Ovary (tissue), 9 donors: ENCODE results near the gene TEX29. TPM values are rescaled to one million over a fixed set of nuclear protein-coding genes. Genes with fewer than 3 reads are reported as not detected.

Source experiments
- DNase-seq, 5 donors: peaks; one replicate each; pipeline ENCODE4 v3.0.0-alpha.2; 2019 to 2020
- H3K27ac ChIP-seq, 2 donors: fragments of 200-600 bp; one replicate each; pipeline versions ENCODE4 v1.5.1 to v1.8.0; 2019 to 2022
- H3K27me3 ChIP-seq: fragments of 200-600 bp; one replicate; pipeline ENCODE4 v1.8.0; 2022
- H3K36me3 ChIP-seq: fragments of 200-600 bp; sonication (generic); one replicate; pipeline ENCODE4 v1.5.1; 2019
- H3K4me1 ChIP-seq: one replicate; pipeline ENCODE4 v1.8.1; 2013; ENCODE audit warnings: mild to moderate bottlenecking, moderate library complexity; ENCODE audit not compliant: insufficient read depth
- H3K4me3 ChIP-seq: fragments of 200-600 bp; sonication (generic); one replicate; pipeline ENCODE4 v1.5.1; 2017
- H3K9me3 ChIP-seq, 2 donors: fragments of 200-600 bp in 1 of 2; sonication (generic) in 1 of 2; one replicate each; pipeline versions ENCODE4 v1.5.1 to v1.8.1; 2013 to 2019; ENCODE audit warnings: mild to moderate bottlenecking in 1 of 2, moderate library complexity in 1 of 2
- EP300 ChIP-seq: sonication (generic); formaldehyde crosslinking; IDR thresholded peaks from one replicate; pipeline ENCODE4 v1.6.1; 2017; ENCODE audit warnings: antibody characterized with exemption
- POLR2A ChIP-seq: fragments of 450-650 bp; IDR thresholded peaks from one replicate; pipeline ENCODE4 v1.6.1; 2017; ENCODE audit warnings: antibody characterized with exemption, mild to moderate bottlenecking, moderate library complexity
- WGBS, 3 donors: extraction: QIAGEN DNeasy Blood & Tissue Kit in 1 of 3; methylation state at CpG; one replicate each; pipeline versions ENCODE4 v1.1.5 to v1.1.7; 2013 to 2017; 5-methylcytosine and 5-hydroxymethylcytosine counted together
- intact Hi-C, 4 donors: fragments of 100-400 bp; cut with DNase I; formaldehyde crosslinking; loops; one replicate each; pipeline versions ENCODE4 v1.11.0 to v1.15.1; 2022 to 2023
- polyA plus RNA-seq, 2 donors: library from polyadenylated mRNA; stranded (reverse); fragments of 200-250 nt in 1 of 2; fragments of 350-450 nt in 1 of 2; fragmentation: Illumina TruSeq in 1 of 2; extraction: RNeasy Lipid Tissue Mini Kit (QIAGEN cat#74804) in 1 of 2; gene quantifications; one replicate each; pipeline ENCODE4 v1.2.3, GENCODE V29; 2013 to 2014
- total RNA-seq, 7 donors: library from RNA; depleted of rRNA in 2 of 7; stranded (reverse); fragments of >200 nt in 2 of 7; fragmentation: NEBNext Ultra II Directional in 3 of 7; extraction: Animal tissue kit (Norgen Biotek cat#: 25700) in 3 of 7; gene quantifications; one replicate each; pipeline versions ENCODE4 v1.1.0 to v1.2.4, GENCODE V29; 2016 to 2023
- TF ChIP-seq, protein P1 (sequence below), 3 donors: fragments of 450-650 bp in 2 of 3; fragments of 200-600 bp in 1 of 3; IDR thresholded peaks; one replicate each; pipeline versions ENCODE4 v1.5.1 to v1.8.0; 2016 to 2022; ENCODE audit warnings: antibody characterized with exemption in 3 of 3, mild to moderate bottlenecking in 1 of 3
- donor health status: DM: no; HTN: no; CAD: no; lungs with moderate emphysema.
- donor health status: DM: no; HTN: no; CAD: no.
- donor health status: Bipolar disorder and iron deficiency.
- donor health status: DM: yes; HTN: yes; CAD: no.
- donor health status: DM: no; HTN: no; CAD: no.
- donor health status: DM: yes; HTN: yes; CAD: no.

Gene TEX29
- total and polyA plus RNA-seq, 9 donors = 0.25 to 0.35 TPM; not detected in 7

DNA sequence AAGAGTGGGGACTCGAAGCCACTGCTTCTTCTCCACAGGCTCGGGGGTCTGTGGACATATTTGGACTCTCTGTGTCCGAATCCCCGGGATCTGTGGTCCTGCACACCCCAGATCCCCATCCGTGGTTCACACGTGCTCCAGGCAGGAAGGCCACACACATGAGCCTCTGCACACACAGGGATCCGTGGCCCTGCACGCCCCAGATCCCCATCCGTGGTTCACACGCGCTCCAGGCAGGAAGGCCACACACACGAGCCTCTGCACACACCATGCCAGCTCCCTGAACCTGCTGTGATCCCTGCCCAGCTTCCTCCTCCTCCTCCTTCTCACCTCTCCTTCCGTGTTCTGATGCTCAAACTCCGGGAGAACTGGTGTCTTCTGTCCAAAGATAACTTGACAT lies 3.1 kb downstream of the TEX29 start:
- Histone ChIP-seq H3K4me3 (no peak overlapping the region), H3K27ac (no peak overlapping the region), H3K36me3 (no peaks in the 10 kb centered on the region), H3K9me3 (no peaks in the 10 kb centered on the region), H3K27me3 (no peaks in the 10 kb centered on the region), H3K4me1 (no peaks in the 10 kb centered on the region)
- intact Hi-C loops = no loop called here
- TF ChIP-seq EP300 = no peak
- no peak for TF ChIP-seq POLR2A
- TF ChIP-seq, protein P1, sequence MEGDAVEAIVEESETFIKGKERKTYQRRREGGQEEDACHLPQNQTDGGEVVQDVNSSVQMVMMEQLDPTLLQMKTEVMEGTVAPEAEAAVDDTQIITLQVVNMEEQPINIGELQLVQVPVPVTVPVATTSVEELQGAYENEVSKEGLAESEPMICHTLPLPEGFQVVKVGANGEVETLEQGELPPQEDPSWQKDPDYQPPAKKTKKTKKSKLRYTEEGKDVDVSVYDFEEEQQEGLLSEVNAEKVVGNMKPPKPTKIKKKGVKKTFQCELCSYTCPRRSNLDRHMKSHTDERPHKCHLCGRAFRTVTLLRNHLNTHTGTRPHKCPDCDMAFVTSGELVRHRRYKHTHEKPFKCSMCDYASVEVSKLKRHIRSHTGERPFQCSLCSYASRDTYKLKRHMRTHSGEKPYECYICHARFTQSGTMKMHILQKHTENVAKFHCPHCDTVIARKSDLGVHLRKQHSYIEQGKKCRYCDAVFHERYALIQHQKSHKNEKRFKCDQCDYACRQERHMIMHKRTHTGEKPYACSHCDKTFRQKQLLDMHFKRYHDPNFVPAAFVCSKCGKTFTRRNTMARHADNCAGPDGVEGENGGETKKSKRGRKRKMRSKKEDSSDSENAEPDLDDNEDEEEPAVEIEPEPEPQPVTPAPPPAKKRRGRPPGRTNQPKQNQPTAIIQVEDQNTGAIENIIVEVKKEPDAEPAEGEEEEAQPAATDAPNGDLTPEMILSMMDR (IDR thresholded peaks at IDR 0.05) = no peak
- DNase-seq = peak in 1 of 5 donors; percentile 4
- 73 to 80% (median 74%) methylated on average over 14 of the region's 14 CpGs for WGBS, 3 donors

- 62 to 72% (median 71%) methylated on average over 17 of the region's 17 CpGs for WGBS, 3 donors
- no peaks in the 10 kb centered on the region for H3K36me3 ChIP-seq
- H3K4me3 ChIP-seq = no peak overlapping the region
- TF ChIP-seq POLR2A (no peak), EP300 (no peak)
- TF ChIP-seq, protein P1 (IDR thresholded peaks at IDR 0.05) = no peak
- no peaks in the 10 kb centered on the region for H3K9me3 ChIP-seq
- no peaks in the 10 kb centered on the region for H3K27me3 ChIP-seq
- peak in 1 of 5 donors; percentile 10 for DNase-seq
- intact Hi-C loops = no loop called here
- H3K27ac ChIP-seq = no peak overlapping the region
- H3K4me1 ChIP-seq = no peaks in the 10 kb centered on the region
Observed at GRCh38 chr13:111323950-111324651, 3.7 kb downstream of the TEX29 start.

GRCh38 chr13:111324736-111325135 lies 4.3 kb downstream of the TEX29 start:
- Histone ChIP-seq H3K4me1 (no peaks in the 10 kb centered on the region), H3K27me3 (no peaks in the 10 kb centered on the region), H3K36me3 (no peaks in the 10 kb centered on the region), H3K4me3 (no peak overlapping the region), H3K27ac (no peak overlapping the region), H3K9me3 (no peaks in the 10 kb centered on the region)
- TF ChIP-seq, protein P1 (IDR thresholded peaks at IDR 0.05) = no peak
- TF ChIP-seq POLR2A (no peak), EP300 (no peak)
- 66 to 82% (median 73%) methylated on average over 14 of the region's 14 CpGs for WGBS, 3 donors
- DNase-seq = peak in 1 of 5 donors; percentile 3
- intact Hi-C loops = no loop called here

DNA sequence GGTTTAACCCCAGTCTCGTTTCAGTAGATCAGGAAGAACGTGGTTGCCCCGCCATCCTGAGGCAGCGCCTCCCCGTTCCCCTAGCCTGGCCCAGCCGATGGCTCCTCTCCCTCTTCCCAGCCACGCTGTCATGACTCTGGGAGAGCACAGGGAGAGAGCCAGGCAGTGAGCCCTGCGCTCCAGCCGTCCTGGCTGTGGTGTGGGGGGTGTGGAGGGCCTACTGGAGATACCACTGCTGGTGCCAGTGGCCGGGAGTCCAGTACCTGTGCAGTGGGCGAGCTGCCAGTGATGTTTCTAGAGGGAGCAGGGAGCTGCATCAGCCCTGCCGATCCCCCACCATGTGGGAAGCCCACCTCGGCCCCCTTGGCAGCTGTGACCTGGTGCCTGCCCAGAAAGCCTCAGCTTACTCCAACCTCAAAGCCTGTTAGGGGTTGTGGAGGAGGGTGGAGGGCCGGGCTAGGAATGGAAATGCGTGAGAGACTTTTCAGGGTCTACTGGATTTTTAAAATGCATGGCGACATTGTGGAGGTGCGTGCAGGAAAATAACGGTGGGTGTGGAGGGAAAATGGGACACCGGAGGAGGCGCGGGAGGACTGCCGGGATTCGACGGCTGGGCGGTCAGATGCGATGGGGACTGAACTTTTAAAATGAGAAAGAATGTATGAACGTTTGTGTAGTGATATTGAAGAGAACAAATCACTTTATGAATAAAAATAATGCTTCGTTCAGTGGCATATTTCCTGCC lies 4.9 kb downstream of the TEX29 start:
- H3K9me3 ChIP-seq = no peaks in the 10 kb centered on the region
- no peaks in the 10 kb centered on the region for H3K4me1 ChIP-seq
- intact Hi-C loops = no loop called here
- no peaks in the 10 kb centered on the region for H3K27me3 ChIP-seq
- H3K4me3 ChIP-seq = no peak overlapping the region
- H3K36me3 ChIP-seq = no peaks in the 10 kb centered on the region
- H3K27ac ChIP-seq = no peak overlapping the region
- no peak for TF ChIP-seq POLR2A
- no peak for TF ChIP-seq EP300
- TF ChIP-seq, protein P1 (IDR thresholded peaks at IDR 0.05) = no peak
- DNase-seq = peak in 1 of 5 donors; percentile 8
- 74 to 82% (median 76%) methylated on average over 26 to 28 of the region's 28 CpGs for WGBS, 3 donors
